HepG2 (cell line): ENCODE results near the gene NKD2. TPM values are rescaled to one million over a fixed set of nuclear protein-coding genes. Genes with fewer than 3 reads are reported as not detected.

Source experiments
- ATAC-seq: fragments of 200-7000 bp; cut with Tn5 transposase; 3 replicates; pipeline ENCODE4 v1.9.1; 2020; ENCODE audit warnings: mild to moderate bottlenecking, moderate library complexity
- BruUV-seq: library from RNA; stranded (reverse); fragments of 400-500 nt; replicated peaks from 2 replicates; lab custom pipeline; 2021; lab: Mats Ljungman, UMichigan
- CTCF ChIA-PET: fragments of 300-600 bp; formaldehyde crosslinking; extraction: SDS; loops from one replicate; lab custom pipeline; 2021; ENCODE audit warnings: low total read pairs, inconsistent platforms, low intra/inter-chr PET ratio; lab: Yijun Ruan, JAX
- POLR2A ChIA-PET: fragments of 350-600 bp; sonication (Branson Sonifier 250); formaldehyde crosslinking; loops from one replicate; lab custom pipeline; 2020; ENCODE audit warnings: antibody characterized with exemption, inconsistent platforms; lab: Yijun Ruan, JAX
- DNase-seq: peaks from one replicate; pipeline ENCODE4 v3.0.0-alpha.2; 2015; ENCODE audit warnings: low spot score
- FAIRE-seq: peaks from 3 replicates; lab custom pipeline; 2011; peaks lifted over from hg19 to GRCh38; lab: Jason Lieb, UNC
- H2AFZ ChIP-seq: one replicate; pipeline ENCODE4 v1.6.1; 2011; ENCODE audit warnings: low read length, inconsistent platforms
- H3K27ac ChIP-seq: fragments of 300-600 bp; 3 replicates; pipeline ENCODE4 v1.8.0; 2011; ENCODE audit warnings: mixed run types, mild to moderate bottlenecking, mixed read lengths, low read length, inconsistent platforms; ENCODE audit not compliant: insufficient read depth; ENCODE audit errors: extremely low read length
- H3K27me3 ChIP-seq, 2 experiments: fragments of 200-600 bp in 1 of 2; 2 replicates in 1 of 2; 3 replicates in 1 of 2; pipeline versions ENCODE4 v1.6.0 to v1.8.0; 2011; ENCODE audit warnings: low read length in 2 of 2, mild to moderate bottlenecking in 2 of 2, moderate library complexity in 2 of 2, inconsistent platforms in 1 of 2; ENCODE audit not compliant: insufficient read depth in 2 of 2, control insufficient read depth in 1 of 2
- H3K36me3 ChIP-seq, 2 experiments: fragments of 200-600 bp in 1 of 2; replicated peaks in 1 of 2; 2 replicates in 1 of 2; 3 replicates in 1 of 2; pipeline versions ENCODE4 v1.5.1 to v1.8.0; 2011; ENCODE audit warnings: low read length in 2 of 2, inconsistent platforms in 1 of 2; ENCODE audit not compliant: insufficient read depth in 2 of 2, control insufficient read depth in 1 of 2
- H3K4me1 ChIP-seq: 2 replicates; pipeline ENCODE4 v1.5.1; 2012; ENCODE audit warnings: low read length, inconsistent platforms; ENCODE audit not compliant: insufficient read depth
- H3K4me2 ChIP-seq: 2 replicates; pipeline ENCODE4 v1.6.0; 2011; ENCODE audit warnings: low read depth, low read length, inconsistent platforms
- H3K4me3 ChIP-seq, 3 experiments: fragments of 200-600 bp in 1 of 3; sonication (generic), shearing (Covaris generic) in 1 of 3; replicated peaks in 1 of 3; 2 replicates each; pipeline ENCODE4 v1.5.1; 2011 to 2016; ENCODE audit warnings: low read length in 3 of 3, inconsistent platforms in 2 of 3, low read depth in 2 of 3, mild to moderate bottlenecking in 2 of 3, control low read depth in 1 of 3, mixed read lengths in 1 of 3; ENCODE audit not compliant: insufficient read depth in 1 of 3
- H3K79me2 ChIP-seq: one replicate; pipeline ENCODE4 v1.6.1; 2011; ENCODE audit warnings: low read length, inconsistent platforms; ENCODE audit not compliant: insufficient read depth
- H3K9ac ChIP-seq: 2 replicates; pipeline ENCODE4 v1.6.0; 2011; ENCODE audit warnings: mild to moderate bottlenecking, low read depth, low read length, inconsistent platforms; ENCODE audit not compliant: insufficient read depth
- H3K9me3 ChIP-seq: 2 replicates; pipeline ENCODE4 v1.5.1; 2012; ENCODE audit warnings: mild to moderate bottlenecking, low read length
- H4K20me1 ChIP-seq: 2 replicates; pipeline ENCODE4 v1.6.0; 2011; ENCODE audit warnings: inconsistent platforms, mild to moderate bottlenecking, low read length, moderate library complexity; ENCODE audit not compliant: insufficient read depth
- AGO1 ChIP-seq: fragments of 200-400 bp; formaldehyde crosslinking; IDR thresholded peaks from 2 replicates; pipeline ENCODE4 v1.6.1; 2017; ENCODE audit warnings: mild to moderate bottlenecking, low read depth, low read length, moderate library complexity; ENCODE audit not compliant: poor library complexity, severe bottlenecking
- REXO4 ChIP-seq: sonication (generic); formaldehyde crosslinking; IDR thresholded peaks from 2 replicates; pipeline ENCODE4 v1.8.0; 2022; ENCODE audit warnings: missing genetic modification reagents, mild to moderate bottlenecking, borderline replicate concordance
- SMC3 ChIP-seq: IDR thresholded peaks from 2 replicates; pipeline ENCODE4 v1.6.1; 2011; ENCODE audit warnings: low read length, improper control_type of control experiment
- ZNF652 ChIP-seq: IDR thresholded peaks from 2 replicates; pipeline ENCODE4 v1.6.1; 2016; ENCODE audit warnings: low read depth, borderline replicate concordance
- WGBS: methylation state at CpG from one replicate; pipeline ENCODE4 v1.1.6; 2017; ENCODE audit warnings: low lambda C conversion rate; 5-methylcytosine and 5-hydroxymethylcytosine counted together
- in situ Hi-C: cut with HindIII; loops from 2 replicates; pipeline ENCODE4 v1.10.0; 2017; ENCODE audit warnings: low pct_unique_long_range_greater_than_20kb; ENCODE audit not compliant: extremely low pct_ligation_motif_present
- intact Hi-C: fragments of 100-400 bp; cut with micrococcal nuclease; formaldehyde crosslinking; loops from one replicate; pipeline ENCODE4 v1.10.0; 2022; ENCODE audit not compliant: unreplicated experiment
- polyA plus RNA-seq, 8 experiments: library from polyadenylated mRNA; depleted of rRNA in 3 of 8; stranded (reverse) in 7 of 8; unstranded in 1 of 8; fragments of >200 nt; fragmentation: Illumina TruSeq in 4 of 8; extraction: Trizol in 4 of 8; gene quantifications; 2 replicates each; pipeline versions ENCODE4 v1.2.1 to v1.2.3, GENCODE V29; 2011 to 2016; ENCODE audit warnings: low read depth in 4 of 8, missing spikeins in 1 of 8, mixed read lengths in 1 of 8; ENCODE audit not compliant: insufficient read depth in 1 of 8
- total RNA-seq, 5 experiments: library from RNA; depleted of rRNA; stranded (reverse); fragments of >200 nt; fragmentation: Illumina TruSeq; extraction: Trizol; gene quantifications; 2 replicates each; pipeline ENCODE4 v1.2.3, GENCODE V29; 2016; ENCODE audit warnings: low read depth in 1 of 5
- TF ChIP-seq, protein P1 (sequence below): sonication (generic); formaldehyde crosslinking; IDR thresholded peaks from 2 replicates; pipeline ENCODE4 v1.4.0; 2020; ENCODE audit warnings: missing genetic modification reagents, borderline replicate concordance
- TF ChIP-seq, protein P2 (sequence below): fragments of 450-650 bp; IDR thresholded peaks from 2 replicates; pipeline ENCODE4 v1.6.1; 2017

The NKD2 gene
- total and polyA plus RNA-seq, 2 of the 13 experiments (the other 11 are each of a cell fraction or from before 2014, with no cell fraction given): 0.53 to 0.82 TPM

DNA sequence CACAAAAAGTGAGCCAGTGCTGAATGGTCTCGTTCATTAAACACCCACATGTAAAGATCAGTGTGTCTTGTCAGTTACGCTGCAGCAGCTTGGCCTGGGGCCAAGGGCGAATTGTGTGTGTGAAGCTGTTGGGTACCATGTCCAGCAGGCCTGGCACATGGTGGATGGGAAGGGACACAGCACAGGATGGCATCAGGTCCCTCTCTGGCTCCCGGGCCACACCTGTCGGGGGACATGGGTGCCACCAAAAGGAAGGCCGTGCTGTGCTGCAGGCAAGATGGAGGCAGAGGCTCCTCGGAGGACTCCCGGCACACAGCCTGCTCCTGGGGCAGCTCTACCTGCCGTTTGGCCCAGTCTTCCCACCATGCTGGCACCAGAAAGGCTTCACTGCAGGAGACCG, 32.0 kb downstream of the NKD2 start:
- TF ChIP-seq SMC3: no peak
- TF ChIP-seq, protein P1, sequence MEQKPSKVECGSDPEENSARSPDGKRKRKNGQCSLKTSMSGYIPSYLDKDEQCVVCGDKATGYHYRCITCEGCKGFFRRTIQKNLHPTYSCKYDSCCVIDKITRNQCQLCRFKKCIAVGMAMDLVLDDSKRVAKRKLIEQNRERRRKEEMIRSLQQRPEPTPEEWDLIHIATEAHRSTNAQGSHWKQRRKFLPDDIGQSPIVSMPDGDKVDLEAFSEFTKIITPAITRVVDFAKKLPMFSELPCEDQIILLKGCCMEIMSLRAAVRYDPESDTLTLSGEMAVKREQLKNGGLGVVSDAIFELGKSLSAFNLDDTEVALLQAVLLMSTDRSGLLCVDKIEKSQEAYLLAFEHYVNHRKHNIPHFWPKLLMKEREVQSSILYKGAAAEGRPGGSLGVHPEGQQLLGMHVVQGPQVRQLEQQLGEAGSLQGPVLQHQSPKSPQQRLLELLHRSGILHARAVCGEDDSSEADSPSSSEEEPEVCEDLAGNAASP: no peak
- WGBS: 70% methylated on average over 5 of the region's 10 CpGs
- no peaks in the 10 kb centered on the region for H3K9me3 ChIP-seq
- intact Hi-C loops (no loop called here), in situ Hi-C loops (no loop called here)
- H3K9ac ChIP-seq: no peak overlapping the region
- ChIA-PET CTCF (no interaction called here), POLR2A (no interaction called here)
- no peak overlapping the region for H3K27ac ChIP-seq
- DNase-seq (no peak), ATAC-seq (no peak), FAIRE-seq (no peak)
- 0 out of 5 replicates have a peak, but pooled peaks cover 0 to 1% of the 10 kb centered on the region in 2 experiments for H3K27me3 ChIP-seq
- no TSS peak for BruUV-seq
- no peaks in the 10 kb centered on the region for H3K36me3 ChIP-seq
- H4K20me1 ChIP-seq: no peaks in the 10 kb centered on the region
- H3K4me1 ChIP-seq: no peaks in the 10 kb centered on the region
- no peak overlapping the region for H3K4me2 ChIP-seq
- H3K4me3 ChIP-seq: no peak overlapping the region
- no peaks in the 10 kb centered on the region for H3K79me2 ChIP-seq
- H2AFZ ChIP-seq: no peak overlapping the region

DNA sequence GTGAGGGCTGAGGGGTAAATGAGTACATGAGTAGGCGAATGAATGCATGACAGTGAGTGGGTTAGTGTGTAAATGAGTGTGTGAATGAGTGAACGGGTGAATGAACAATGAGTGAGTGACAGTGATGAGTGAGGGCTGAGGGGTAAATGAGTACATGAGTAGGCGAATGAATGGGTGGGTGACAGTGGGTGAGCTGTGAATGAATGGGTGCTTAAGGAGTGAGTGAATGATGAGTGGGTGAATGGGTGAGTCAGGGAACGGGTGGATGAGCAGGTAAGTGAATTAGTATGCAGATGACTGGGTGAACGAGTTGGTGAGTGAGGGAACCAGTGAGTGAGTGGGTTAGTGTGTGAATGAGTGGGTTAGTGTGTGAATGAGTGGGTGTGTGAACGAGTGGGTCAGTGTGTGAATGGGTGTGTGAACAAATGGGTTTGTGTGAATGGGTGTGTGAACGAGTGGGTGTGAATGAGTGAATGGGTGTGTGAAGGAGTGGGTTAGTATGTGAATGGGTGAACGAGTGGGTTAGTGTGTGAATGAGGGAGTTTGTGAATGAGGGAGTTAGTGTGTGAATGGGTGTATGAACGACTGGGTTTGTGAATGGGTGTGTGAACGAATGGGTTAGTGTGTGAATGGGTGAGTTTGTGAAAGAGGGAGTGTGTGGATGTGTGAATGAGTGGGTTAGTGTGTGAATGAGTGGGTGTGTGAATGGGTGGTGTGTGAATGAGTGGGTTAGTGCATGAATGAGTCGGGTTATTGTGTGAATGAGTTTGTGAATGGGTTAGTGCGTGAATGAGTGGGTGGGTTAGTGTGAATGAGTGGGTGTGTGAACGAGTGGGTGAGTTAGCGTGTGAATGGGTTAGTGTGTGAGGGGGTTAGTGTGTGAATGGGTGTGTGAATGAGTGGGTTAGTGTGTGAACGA, 32.9 kb downstream of the NKD2 start:
- Histone ChIP-seq H3K4me1 (no peaks in the 10 kb centered on the region), H4K20me1 (no peaks in the 10 kb centered on the region), H3K79me2 (no peaks in the 10 kb centered on the region), H3K9ac (no peak overlapping the region), H2AFZ (no peak overlapping the region), H3K27me3 (0 out of 5 replicates have a peak, but pooled peaks cover 0 to 1% of the 10 kb centered on the region in 2 experiments), H3K36me3 (no peaks in the 10 kb centered on the region)
- FAIRE-seq (no peak), ATAC-seq (no peak), DNase-seq (no peak)
- 28% methylated on average over 15 of the region's 15 CpGs for WGBS
- ChIA-PET POLR2A (no interaction called here), CTCF (no interaction called here)
- in situ Hi-C loops: no loop called here
- TF ChIP-seq ZNF652 (no peak), AGO1 (no peak), REXO4 (CRISPR knock-in tag) (no peak)
- TF ChIP-seq, protein P2, sequence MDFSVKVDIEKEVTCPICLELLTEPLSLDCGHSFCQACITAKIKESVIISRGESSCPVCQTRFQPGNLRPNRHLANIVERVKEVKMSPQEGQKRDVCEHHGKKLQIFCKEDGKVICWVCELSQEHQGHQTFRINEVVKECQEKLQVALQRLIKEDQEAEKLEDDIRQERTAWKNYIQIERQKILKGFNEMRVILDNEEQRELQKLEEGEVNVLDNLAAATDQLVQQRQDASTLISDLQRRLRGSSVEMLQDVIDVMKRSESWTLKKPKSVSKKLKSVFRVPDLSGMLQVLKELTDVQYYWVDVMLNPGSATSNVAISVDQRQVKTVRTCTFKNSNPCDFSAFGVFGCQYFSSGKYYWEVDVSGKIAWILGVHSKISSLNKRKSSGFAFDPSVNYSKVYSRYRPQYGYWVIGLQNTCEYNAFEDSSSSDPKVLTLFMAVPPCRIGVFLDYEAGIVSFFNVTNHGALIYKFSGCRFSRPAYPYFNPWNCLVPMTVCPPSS: 0 out of 2 replicates have a peak, but pooled peaks have one; percentile 25
- TF ChIP-seq, all 625 proteins: peak for 1
- intact Hi-C loops: no loop called here
- Histone ChIP-seq H3K4me3 (no peak overlapping the region), H3K27ac (no peak overlapping the region), H3K4me2 (no peak overlapping the region), H3K9me3 (no peaks in the 10 kb centered on the region)
- BruUV-seq: no TSS peak
